Tibial artery (tissue), 4 donors: ENCODE measurements around the gene MAGI2.
"Not testable (repeated sequence)": the region's sequence is repeated elsewhere in the genome, so short reads cannot be mapped to it uniquely, and the experiment has no call there.

ENCODE experiments used
- DNase-seq, 2 donors: peaks; one replicate each; pipeline ENCODE4 v3.0.0-alpha.2; 2019
- H3K27ac ChIP-seq, 2 donors: fragments of 200-600 bp; sonication (generic) in 1 of 2; 1 replicate in 1 of 2; 2 replicates in 1 of 2; pipeline ENCODE4 v1.5.1; 2018 to 2019; ENCODE audit warnings: mild to moderate bottlenecking in 1 of 2
- H3K27me3 ChIP-seq, 2 donors: fragments of 200-600 bp; sonication (generic) in 1 of 2; one replicate each; pipeline versions ENCODE4 v1.5.1 to v1.6.0; 2016 to 2019
- H3K36me3 ChIP-seq, 3 donors: fragments of 200-600 bp; sonication (generic) in 2 of 3; one replicate each; pipeline ENCODE4 v1.5.1; 2016 to 2019; ENCODE audit warnings: mild to moderate bottlenecking in 2 of 3
- H3K4me1 ChIP-seq, 4 donors: fragments of 200-600 bp; sonication (generic) in 2 of 4; 1 replicate in 3 of 4; 2 replicates in 1 of 4; pipeline ENCODE4 v1.5.1; 2016 to 2019
- H3K4me3 ChIP-seq, 2 donors: fragments of 200-600 bp; sonication (generic) in 1 of 2; 1 replicate in 1 of 2; 2 replicates in 1 of 2; pipeline ENCODE4 v1.5.1; 2018 to 2019; ENCODE audit warnings: mild to moderate bottlenecking in 2 of 2
- H3K9me3 ChIP-seq, 3 donors: fragments of 200-600 bp; sonication (generic) in 1 of 3; one replicate each; pipeline ENCODE4 v1.5.1; 2016 to 2019
- CTCF ChIP-seq, 2 experiments: fragments of 200-600 bp in 1 of 2; fragments of 450-650 bp in 1 of 2; IDR thresholded peaks; one replicate each; pipeline ENCODE4 v1.5.1; 2017 to 2019; ENCODE audit warnings: antibody characterized with exemption in 2 of 2, mild to moderate bottlenecking in 1 of 2, moderate library complexity in 1 of 2
- intact Hi-C: fragments of 100-400 bp; cut with DNase I; formaldehyde crosslinking; loops from one replicate; pipeline ENCODE4 v1.15.0; 2023; ENCODE audit warnings: low total_unique reads

Gene MAGI2

GRCh38 chr7:78296046-78296597 lies 1157.3 kb downstream of the MAGI2 start:
- DNase-seq: no peak
- TF ChIP-seq CTCF (IDR thresholded peaks at IDR 0.05): no peak
- Histone ChIP-seq H3K27me3 (no peaks in the 10 kb centered on the region), H3K27ac (no peak overlapping the region), H3K4me3 (no peak overlapping the region), H3K9me3 (no peaks in the 10 kb centered on the region), H3K4me1 (peaks cover 0 to 15% (median 0%) of the 10 kb centered on the region in 4 donors), H3K36me3 (no peaks in the 10 kb centered on the region)
- intact Hi-C loops: no loop called here

GRCh38 chr7:78289471-78289870 lies 1164.0 kb downstream of the MAGI2 start:
- H3K27ac ChIP-seq, intact Hi-C loops, H3K4me3 ChIP-seq, H3K27me3 ChIP-seq, DNase-seq, H3K36me3 ChIP-seq, H3K9me3 ChIP-seq: not testable (repeated sequence)
- H3K4me1 ChIP-seq: peaks cover 0 to 12% (median 2%) of the 10 kb centered on the region in 4 donors

DNA sequence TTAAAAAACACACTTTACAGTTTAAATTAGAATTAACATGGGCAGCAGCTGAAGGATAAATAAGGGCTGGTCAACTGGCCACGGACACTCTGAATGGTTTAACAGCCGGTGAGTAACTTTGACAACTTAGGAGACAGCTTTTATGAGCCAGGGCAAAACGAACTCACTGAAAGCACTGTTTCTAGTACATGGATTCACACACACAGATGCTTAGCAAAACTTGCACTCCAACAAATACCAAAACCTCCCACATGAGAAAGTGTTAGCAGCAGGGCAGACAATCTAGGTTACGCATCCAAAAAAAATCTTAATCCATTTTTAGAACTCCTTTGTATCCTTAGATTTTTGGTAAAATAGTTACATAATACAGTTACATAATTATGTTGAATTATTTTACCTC lies 1168.5 kb downstream of the MAGI2 start:
- Histone ChIP-seq H3K27me3 (no peaks in the 10 kb centered on the region), H3K36me3 (no peaks in the 10 kb centered on the region), H3K4me1 (peaks cover 0 to 16% (median 2%) of the 10 kb centered on the region in 4 donors), H3K4me3 (no peak overlapping the region), H3K9me3 (no peaks in the 10 kb centered on the region), H3K27ac (no peak overlapping the region)
- intact Hi-C loops: no loop called here
- no peak for TF ChIP-seq CTCF (IDR thresholded peaks at IDR 0.05)
- DNase-seq: no peak

GRCh38 chr7:78280276-78280675 lies 1173.2 kb downstream of the MAGI2 start:
- Histone ChIP-seq H3K4me1 (peaks cover 0 to 12% (median 0%) of the 10 kb centered on the region in 4 donors), H3K4me3 (no peak overlapping the region), H3K27me3 (no peaks in the 10 kb centered on the region), H3K27ac (no peak overlapping the region), H3K9me3 (no peaks in the 10 kb centered on the region), H3K36me3 (no peaks in the 10 kb centered on the region)
- no peak for DNase-seq
- intact Hi-C loops: no loop called here
- TF ChIP-seq CTCF (IDR thresholded peaks at IDR 0.05): no peak

- Histone ChIP-seq H3K4me3 (no peak overlapping the region), H3K36me3 (no peaks in the 10 kb centered on the region), H3K27ac (no peak overlapping the region), H3K9me3 (no peaks in the 10 kb centered on the region), H3K27me3 (no peaks in the 10 kb centered on the region), H3K4me1 (peaks cover 0 to 3% (median 0%) of the 10 kb centered on the region in 4 donors)
- intact Hi-C loops: no loop called here
- TF ChIP-seq CTCF (IDR thresholded peaks at IDR 0.05): no peak
- no peak for DNase-seq
Measured at GRCh38 chr7:78279457-78279856, 1174.0 kb downstream of the MAGI2 start.

GRCh38 chr7:78279032-78279431 lies 1174.4 kb downstream of the MAGI2 start:
- DNase-seq: no peak
- Histone ChIP-seq H3K36me3 (no peaks in the 10 kb centered on the region), H3K4me1 (no peaks in the 10 kb centered on the region), H3K4me3 (no peak overlapping the region), H3K9me3 (no peaks in the 10 kb centered on the region), H3K27me3 (no peaks in the 10 kb centered on the region), H3K27ac (no peak overlapping the region)
- intact Hi-C loops: no loop called here
- no peak for TF ChIP-seq CTCF (IDR thresholded peaks at IDR 0.05)
